Heart left ventricle (tissue), 13 donors: ENCODE measurements around the gene IFT74.

ENCODE experiments used
- POLR2A ChIP-seq, 2 donors: fragments of 450-650 bp; IDR thresholded peaks; one replicate each; pipeline ENCODE4 v1.6.1; 2017; ENCODE audit warnings: antibody characterized with exemption in 2 of 2, mild to moderate bottlenecking in 2 of 2, moderate library complexity in 2 of 2
- TF ChIP-seq, protein P1 (sequence below), 12 donors: fragments of 200-600 bp; sonication (generic) in 4 of 12; IDR thresholded peaks; one replicate each; pipeline versions ENCODE4 v1.5.0 to v1.8.0; 2018 to 2022; ENCODE audit warnings: antibody characterized with exemption in 12 of 12, mild to moderate bottlenecking in 5 of 12
- donor health status: ischemic (EF 13 %, LVEDD 7.1; RV severe dilation, severe dysfunction).
- donor health status: DM: no; HTN: yes; CAD: no.
- donor health status: DM: no; HTN: no; CAD: no.
- donor health status: ischemic (EF 25% LVEDD 6.9; RV normal size, moderate dysfunction).
- donor health status: ischemic (EF 25% LVEDD 5.7; RV mildly dilated, moderate dysfunction).
- donor health status: ischemic (EF 35%, LVEDD 5.7; RV mildly dilated, moderate dysfunction).
- donor health status: nonischemic (EF 11% LVEDD 7.7; RV severe dilation, severe dysfunction).
- donor health status: DM: yes; HTN: yes; CAD: no.
- donor health status: PGD.
- donor health status: ischemic (EF 29% LVEDD 5.4; RV normal size, mild dysfunction).
- donor health status: nonischemic (EF 23%, LVEDD 6.1; RV moderate dilation, normal function).

DNA sequence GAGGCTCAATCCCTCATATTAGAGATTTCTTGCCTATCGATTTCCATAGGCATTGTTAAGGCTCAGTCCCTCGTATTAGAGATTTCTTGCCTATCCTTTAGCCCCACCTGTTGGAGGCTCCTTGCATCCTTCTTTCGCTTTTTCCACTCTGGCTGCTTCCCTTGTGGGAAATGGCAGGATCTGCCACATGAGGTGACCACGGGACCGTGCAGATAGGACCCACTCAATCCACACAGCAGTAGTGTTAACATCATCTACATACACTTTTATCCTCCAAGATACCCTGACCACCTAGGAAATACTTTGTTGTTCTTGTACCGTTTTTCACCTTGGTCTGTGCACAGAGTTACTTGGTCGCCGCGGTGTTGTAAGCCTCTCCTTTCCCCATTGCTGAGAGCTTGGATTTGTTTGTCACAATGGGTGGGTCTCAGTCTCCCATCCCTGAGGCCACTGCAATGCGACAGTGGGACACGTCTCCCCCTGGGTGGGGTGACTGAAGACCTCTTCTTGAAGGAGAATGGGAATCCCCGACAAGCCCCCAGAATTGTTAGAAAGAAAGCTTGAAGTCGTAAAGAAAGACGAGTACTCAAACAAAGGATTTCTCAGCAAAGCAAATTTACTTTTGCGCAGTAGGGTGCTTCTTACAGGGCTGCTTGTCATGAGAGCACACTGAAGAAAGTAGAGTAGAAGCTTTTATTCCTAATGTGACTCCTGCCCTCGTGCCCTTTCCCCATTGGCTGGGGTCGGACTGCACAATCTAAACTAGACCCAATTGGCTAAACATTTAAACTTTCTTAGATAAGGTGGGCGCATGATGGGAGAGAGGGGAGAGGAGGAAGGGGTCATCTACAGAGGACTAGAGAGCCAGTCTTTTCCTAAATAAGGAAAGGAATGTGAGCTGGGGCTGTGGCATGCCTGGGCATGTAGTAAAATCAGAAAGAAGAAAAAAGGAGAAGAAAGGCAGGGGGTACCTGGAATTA lies 19.8 kb downstream of the IFT74 start:
- TF ChIP-seq, protein P1, sequence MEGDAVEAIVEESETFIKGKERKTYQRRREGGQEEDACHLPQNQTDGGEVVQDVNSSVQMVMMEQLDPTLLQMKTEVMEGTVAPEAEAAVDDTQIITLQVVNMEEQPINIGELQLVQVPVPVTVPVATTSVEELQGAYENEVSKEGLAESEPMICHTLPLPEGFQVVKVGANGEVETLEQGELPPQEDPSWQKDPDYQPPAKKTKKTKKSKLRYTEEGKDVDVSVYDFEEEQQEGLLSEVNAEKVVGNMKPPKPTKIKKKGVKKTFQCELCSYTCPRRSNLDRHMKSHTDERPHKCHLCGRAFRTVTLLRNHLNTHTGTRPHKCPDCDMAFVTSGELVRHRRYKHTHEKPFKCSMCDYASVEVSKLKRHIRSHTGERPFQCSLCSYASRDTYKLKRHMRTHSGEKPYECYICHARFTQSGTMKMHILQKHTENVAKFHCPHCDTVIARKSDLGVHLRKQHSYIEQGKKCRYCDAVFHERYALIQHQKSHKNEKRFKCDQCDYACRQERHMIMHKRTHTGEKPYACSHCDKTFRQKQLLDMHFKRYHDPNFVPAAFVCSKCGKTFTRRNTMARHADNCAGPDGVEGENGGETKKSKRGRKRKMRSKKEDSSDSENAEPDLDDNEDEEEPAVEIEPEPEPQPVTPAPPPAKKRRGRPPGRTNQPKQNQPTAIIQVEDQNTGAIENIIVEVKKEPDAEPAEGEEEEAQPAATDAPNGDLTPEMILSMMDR (IDR thresholded peaks at IDR 0.05): peak; percentile 49 to 74 (median 62)
- no peak for TF ChIP-seq POLR2A (IDR thresholded peaks at IDR 0.05)
